ENCODE data around the gene CTNNA3. TPM values are rescaled to one million over a fixed set of nuclear protein-coding genes. Genes with fewer than 3 reads are reported as not detected.
"Not testable (repeated sequence)": the region's sequence is repeated elsewhere in the genome, so short reads cannot be mapped to it uniquely, and the experiment has no call there.

CTNNA3 gene
- total and polyA plus RNA-seq, 4 donors: under 0.01 to 39.8 (median 0.09) TPM

GRCh38 chr10:67239864-67240497, 456.0 kb downstream of the CTNNA3 start:
- ATAC-seq (ENCODE audit: insufficient read depth, low FRiP score): no peak
- H3K9ac ChIP-seq (ENCODE audit: insufficient read depth in 1 of 2, low read length in 2 of 2): no peak overlapping the region
- DNase-seq: no peak
- no peaks in the 10 kb centered on the region for H3K36me3 ChIP-seq (ENCODE audit: control insufficient read depth in 4 of 4, insufficient read depth in 4 of 4, low read length in 4 of 4)
- no peak overlapping the region for H3K4me3 ChIP-seq
- WGBS, 2 donors: 67 to 85% methylated on average over 2 of the region's 2 CpGs
- no peaks in the 10 kb centered on the region for H3K9me3 ChIP-seq (ENCODE audit: control insufficient read depth in 4 of 4, insufficient read depth in 3 of 4, low read length in 3 of 4)
- no peaks in the 10 kb centered on the region for H3K27me3 ChIP-seq (ENCODE audit: control insufficient read depth in 3 of 3, insufficient read depth in 3 of 3, low read length in 2 of 3)
- TF ChIP-seq CTCF (IDR thresholded peaks at IDR 0.05; ENCODE audit: control extremely low read depth, extremely low read depth): no peak
- H3K4me1 ChIP-seq (ENCODE audit: control insufficient read depth in 5 of 5, insufficient read depth in 5 of 5, low read length in 5 of 5): peaks cover 0 to 10% (median 0%) of the 10 kb centered on the region in 5 donors
- no peak overlapping the region for H3K27ac ChIP-seq (ENCODE audit: low read depth in 1 of 2, low read length in 1 of 2)

GRCh38 chr10:67230680-67231500, 465.1 kb downstream of the CTNNA3 start:
- H3K9me3 ChIP-seq (ENCODE audit: control insufficient read depth in 4 of 4, insufficient read depth in 3 of 4, low read length in 3 of 4); H3K36me3 ChIP-seq (ENCODE audit: control insufficient read depth in 4 of 4, insufficient read depth in 4 of 4, low read length in 4 of 4); H3K9ac ChIP-seq (ENCODE audit: insufficient read depth in 1 of 2, low read length in 2 of 2); ATAC-seq (ENCODE audit: insufficient read depth, low FRiP score); H3K27ac ChIP-seq (ENCODE audit: low read depth in 1 of 2, low read length in 1 of 2); H3K27me3 ChIP-seq (ENCODE audit: control insufficient read depth in 3 of 3, insufficient read depth in 3 of 3, low read length in 2 of 3); DNase-seq; H3K4me3 ChIP-seq; H3K4me1 ChIP-seq (ENCODE audit: control insufficient read depth in 5 of 5, insufficient read depth in 5 of 5, low read length in 5 of 5): not testable (repeated sequence)
- 12 to 18% methylated on average over 27 to 29 of the region's 29 CpGs for WGBS, 2 donors

GRCh38 chr10:67225226-67225625, 470.8 kb downstream of the CTNNA3 start:
- H3K9me3 ChIP-seq (ENCODE audit: control insufficient read depth in 4 of 4, insufficient read depth in 3 of 4, low read length in 3 of 4): peaks cover 0 to 6% (median 0%) of the 10 kb centered on the region in 4 donors
- no peaks in the 10 kb centered on the region for H3K36me3 ChIP-seq (ENCODE audit: control insufficient read depth in 4 of 4, insufficient read depth in 4 of 4, low read length in 4 of 4)
- no peak overlapping the region for H3K9ac ChIP-seq (ENCODE audit: insufficient read depth in 1 of 2, low read length in 2 of 2)
- TF ChIP-seq CTCF (IDR thresholded peaks at IDR 0.05; ENCODE audit: control extremely low read depth, extremely low read depth): no peak
- no peak for ATAC-seq (ENCODE audit: insufficient read depth, low FRiP score)
- no peak overlapping the region for H3K27ac ChIP-seq (ENCODE audit: low read depth in 1 of 2, low read length in 1 of 2)
- H3K27me3 ChIP-seq (ENCODE audit: control insufficient read depth in 3 of 3, insufficient read depth in 3 of 3, low read length in 2 of 3): no peaks in the 10 kb centered on the region
- DNase-seq: no peak
- peaks cover 0 to 5% (median 0%) of the 10 kb centered on the region in 5 donors for H3K4me1 ChIP-seq (ENCODE audit: control insufficient read depth in 5 of 5, insufficient read depth in 5 of 5, low read length in 5 of 5)
- 73 to 85% methylated on average over 4 of the region's 4 CpGs for WGBS, 2 donors
- H3K4me3 ChIP-seq: no peak overlapping the region

GRCh38 chr10:67224553-67224952, 471.4 kb downstream of the CTNNA3 start:
- ATAC-seq (ENCODE audit: insufficient read depth, low FRiP score) (no peak), DNase-seq (no peak)
- Histone ChIP-seq H3K27ac (ENCODE audit: low read depth in 1 of 2, low read length in 1 of 2) (no peak overlapping the region), H3K27me3 (ENCODE audit: control insufficient read depth in 3 of 3, insufficient read depth in 3 of 3, low read length in 2 of 3) (no peaks in the 10 kb centered on the region), H3K36me3 (ENCODE audit: control insufficient read depth in 4 of 4, insufficient read depth in 4 of 4, low read length in 4 of 4) (no peaks in the 10 kb centered on the region), H3K4me1 (ENCODE audit: control insufficient read depth in 5 of 5, insufficient read depth in 5 of 5, low read length in 5 of 5) (peaks cover 0 to 5% (median 0%) of the 10 kb centered on the region in 5 donors), H3K9me3 (ENCODE audit: control insufficient read depth in 4 of 4, insufficient read depth in 3 of 4, low read length in 3 of 4) (peaks cover 0 to 6% (median 0%) of the 10 kb centered on the region in 4 donors), H3K9ac (ENCODE audit: insufficient read depth in 1 of 2, low read length in 2 of 2) (no peak overlapping the region), H3K4me3 (no peak overlapping the region)
- 83 to 90% methylated on average over 5 of the region's 5 CpGs for WGBS, 2 donors
- TF ChIP-seq CTCF (IDR thresholded peaks at IDR 0.05; ENCODE audit: control extremely low read depth, extremely low read depth): no peak
